ENCODE measurements around the gene GDF10.

GRCh38 chr10:47296156-47296894 is 3.7 kb upstream of the GDF10 start:
- TF ChIP-seq CTCF (IDR thresholded peaks at IDR 0.05) = no peak
- no peak for TF ChIP-seq EZH2 (IDR thresholded peaks at IDR 0.05; ENCODE audit: borderline replicate concordance, insufficient read depth, low read depth, low read length, poor library complexity, severe bottlenecking)
